SK-N-SH treated with all-trans-retinoic acid at 6 μM for 48 hours (cell line): ENCODE measurements around the gene ARSK.

ENCODE experiments used
- ATAC-seq: fragments of 200-7000 bp; cut with Tn5 transposase; 3 replicates; pipeline ENCODE4 v1.9.1; 2020; ENCODE audit warnings: mild to moderate bottlenecking, moderate library complexity
- ARNTL ChIP-seq: fragments of 450-650 bp; formaldehyde crosslinking; IDR thresholded peaks from 2 replicates; pipeline ENCODE4 v1.5.0; 2020; ENCODE audit warnings: low read depth, mild to moderate bottlenecking, moderate library complexity, borderline replicate concordance
- BACH2 ChIP-seq: fragments of 250-450 bp; sonication (Bioruptor Pico); IDR thresholded peaks from 2 replicates; pipeline ENCODE4 v1.9.0; 2021; ENCODE audit warnings: mild to moderate bottlenecking, borderline replicate concordance
- CSDC2 ChIP-seq: fragments of 250-450 bp; sonication (Bioruptor Pico); IDR thresholded peaks from 2 replicates; pipeline ENCODE4 v1.5.0; 2020; ENCODE audit warnings: mild to moderate bottlenecking, moderate library complexity
- ESRRG ChIP-seq: fragments of 250-450 bp; sonication (Bioruptor Pico); IDR thresholded peaks from 2 replicates; pipeline ENCODE4 v1.6.1; 2021; ENCODE audit warnings: mild to moderate bottlenecking
- GLIS3 ChIP-seq: fragments of 250-450 bp; sonication (Bioruptor Pico); IDR thresholded peaks from 2 replicates; pipeline ENCODE4 v1.5.0; 2020; ENCODE audit warnings: mild to moderate bottlenecking, moderate library complexity
- ISL1 ChIP-seq: fragments of 250-450 bp; sonication (Bioruptor Pico); IDR thresholded peaks from 2 replicates; pipeline ENCODE4 v2.1.2; 2022; ENCODE audit warnings: mild to moderate bottlenecking, moderate library complexity
- OSR1 ChIP-seq: fragments of 250-450 bp; sonication (Bioruptor Pico); IDR thresholded peaks from 2 replicates; pipeline ENCODE4 v1.8.0; 2022; ENCODE audit warnings: moderate library complexity, mild to moderate bottlenecking, inconsistent platforms
- PPARA ChIP-seq: fragments of 250-450 bp; sonication (Bioruptor Pico); IDR thresholded peaks from 2 replicates; pipeline ENCODE4 v1.5.0; 2020; ENCODE audit warnings: mild to moderate bottlenecking, borderline replicate concordance
- TCF4 ChIP-seq: fragments of 250-450 bp; sonication (Bioruptor Pico); IDR thresholded peaks from 2 replicates; pipeline ENCODE4 v1.8.0; 2021; ENCODE audit warnings: mild to moderate bottlenecking, moderate library complexity, borderline replicate concordance
- TOX ChIP-seq: fragments of 250-450 bp; sonication (Bioruptor Pico); IDR thresholded peaks from 2 replicates; pipeline ENCODE4 v1.8.0; 2021; ENCODE audit warnings: mild to moderate bottlenecking, moderate library complexity, borderline replicate concordance
- ZC3H10 ChIP-seq: fragments of 250-450 bp; sonication (Bioruptor Pico); IDR thresholded peaks from 2 replicates; pipeline ENCODE4 v1.5.1; 2021; ENCODE audit warnings: mild to moderate bottlenecking, moderate library complexity
- ZFP3 ChIP-seq: fragments of 250-450 bp; sonication (Bioruptor Pico); IDR thresholded peaks from 2 replicates; pipeline ENCODE4 v1.5.0; 2020; ENCODE audit warnings: mild to moderate bottlenecking, moderate library complexity
- ZNF70 ChIP-seq: fragments of 450-650 bp; formaldehyde crosslinking; IDR thresholded peaks from 2 replicates; pipeline ENCODE4 v1.5.0; 2020; ENCODE audit warnings: mild to moderate bottlenecking, moderate library complexity
- ZNF8 ChIP-seq: fragments of 450-650 bp; formaldehyde crosslinking; IDR thresholded peaks from 2 replicates; pipeline ENCODE4 v1.5.0; 2020; ENCODE audit warnings: mild to moderate bottlenecking, moderate library complexity
- TF ChIP-seq, protein P1 (sequence below): fragments of 250-450 bp; sonication (Bioruptor Pico); IDR thresholded peaks from 2 replicates; pipeline ENCODE4 v1.5.1; 2020; ENCODE audit warnings: low read depth, mild to moderate bottlenecking, moderate library complexity
- TF ChIP-seq, protein P2 (sequence below): fragments of 250-450 bp; sonication (Bioruptor Pico); IDR thresholded peaks from 2 replicates; pipeline ENCODE4 v1.5.1; 2021; ENCODE audit warnings: mild to moderate bottlenecking, moderate library complexity
- TF ChIP-seq, protein P3 (sequence below): fragments of 250-450 bp; sonication (Bioruptor Pico); IDR thresholded peaks from 2 replicates; pipeline ENCODE4 v1.8.0; 2020; ENCODE audit warnings: mild to moderate bottlenecking, moderate library complexity, borderline replicate concordance
- TF ChIP-seq, protein P4 (sequence below): fragments of 250-450 bp; sonication (Bioruptor Pico); IDR thresholded peaks from 2 replicates; pipeline ENCODE4 v1.8.0; 2021; ENCODE audit warnings: low read depth, mild to moderate bottlenecking, moderate library complexity, borderline replicate concordance

ARSK gene, protein sequence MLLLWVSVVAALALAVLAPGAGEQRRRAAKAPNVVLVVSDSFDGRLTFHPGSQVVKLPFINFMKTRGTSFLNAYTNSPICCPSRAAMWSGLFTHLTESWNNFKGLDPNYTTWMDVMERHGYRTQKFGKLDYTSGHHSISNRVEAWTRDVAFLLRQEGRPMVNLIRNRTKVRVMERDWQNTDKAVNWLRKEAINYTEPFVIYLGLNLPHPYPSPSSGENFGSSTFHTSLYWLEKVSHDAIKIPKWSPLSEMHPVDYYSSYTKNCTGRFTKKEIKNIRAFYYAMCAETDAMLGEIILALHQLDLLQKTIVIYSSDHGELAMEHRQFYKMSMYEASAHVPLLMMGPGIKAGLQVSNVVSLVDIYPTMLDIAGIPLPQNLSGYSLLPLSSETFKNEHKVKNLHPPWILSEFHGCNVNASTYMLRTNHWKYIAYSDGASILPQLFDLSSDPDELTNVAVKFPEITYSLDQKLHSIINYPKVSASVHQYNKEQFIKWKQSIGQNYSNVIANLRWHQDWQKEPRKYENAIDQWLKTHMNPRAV

DNA sequence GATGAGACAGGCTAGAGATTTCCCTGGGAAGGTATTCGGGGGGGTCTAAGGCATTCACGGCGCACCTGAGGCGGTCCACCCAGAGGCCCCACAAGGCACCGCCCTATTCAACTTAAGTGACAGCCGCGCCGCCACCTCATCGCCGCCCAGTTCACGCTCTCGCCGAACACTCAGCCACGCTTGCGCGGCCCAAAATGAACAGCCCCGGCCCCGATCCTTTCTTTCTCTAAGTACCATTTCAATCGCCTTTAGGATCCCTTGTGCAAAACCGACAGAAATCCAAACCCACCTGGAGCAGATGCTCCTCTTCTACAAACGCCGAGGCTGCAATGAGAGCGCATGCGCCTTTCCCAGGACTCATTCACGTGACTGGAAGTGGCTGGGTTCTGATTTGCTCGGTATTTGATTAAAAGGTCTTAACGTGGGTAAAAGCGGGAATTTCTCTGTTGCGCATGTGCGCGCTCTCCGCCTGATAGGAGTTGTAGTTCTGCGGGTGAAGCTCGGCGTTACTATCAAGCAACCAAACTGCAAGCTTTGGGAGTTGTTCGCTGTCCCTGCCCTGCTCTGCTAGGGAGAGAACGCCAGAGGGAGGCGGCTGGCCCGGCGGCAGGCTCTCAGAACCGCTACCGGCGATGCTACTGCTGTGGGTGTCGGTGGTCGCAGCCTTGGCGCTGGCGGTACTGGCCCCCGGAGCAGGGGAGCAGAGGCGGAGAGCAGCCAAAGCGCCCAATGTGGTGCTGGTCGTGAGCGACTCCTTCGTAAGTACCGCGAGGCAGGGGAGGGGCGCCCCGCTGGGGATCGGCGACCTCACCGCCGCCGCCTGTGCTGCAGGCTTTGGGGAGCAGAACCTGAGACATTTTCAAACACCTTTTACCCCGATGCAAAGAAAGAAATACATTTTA is at the start of gene ARSK, which contains the start of gene SKIC3:
ARSK (plus strand) TSS at position 455 of the 902 bp plus-strand sequence; CDS start at position 633, 178 bp downstream.
SKIC3 (minus strand) TSS at position 331 of the 902 bp plus-strand sequence. CDS start 7,827 bp downstream, outside the sequence.
- TF ChIP-seq ISL1 (CRISPR knock-in tag), result no peak
- TF ChIP-seq, protein P1, sequence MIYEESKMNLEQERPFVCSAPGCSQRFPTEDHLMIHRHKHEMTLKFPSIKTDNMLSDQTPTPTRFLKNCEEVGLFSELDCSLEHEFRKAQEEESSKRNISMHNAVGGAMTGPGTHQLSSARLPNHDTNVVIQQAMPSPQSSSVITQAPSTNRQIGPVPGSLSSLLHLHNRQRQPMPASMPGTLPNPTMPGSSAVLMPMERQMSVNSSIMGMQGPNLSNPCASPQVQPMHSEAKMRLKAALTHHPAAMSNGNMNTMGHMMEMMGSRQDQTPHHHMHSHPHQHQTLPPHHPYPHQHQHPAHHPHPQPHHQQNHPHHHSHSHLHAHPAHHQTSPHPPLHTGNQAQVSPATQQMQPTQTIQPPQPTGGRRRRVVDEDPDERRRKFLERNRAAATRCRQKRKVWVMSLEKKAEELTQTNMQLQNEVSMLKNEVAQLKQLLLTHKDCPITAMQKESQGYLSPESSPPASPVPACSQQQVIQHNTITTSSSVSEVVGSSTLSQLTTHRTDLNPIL (CRISPR knock-in tag), result no peak
- TF ChIP-seq ESRRG (CRISPR knock-in tag), result no peak
- no peak for TF ChIP-seq ZC3H10 (CRISPR knock-in tag)
- TF ChIP-seq, protein P2, sequence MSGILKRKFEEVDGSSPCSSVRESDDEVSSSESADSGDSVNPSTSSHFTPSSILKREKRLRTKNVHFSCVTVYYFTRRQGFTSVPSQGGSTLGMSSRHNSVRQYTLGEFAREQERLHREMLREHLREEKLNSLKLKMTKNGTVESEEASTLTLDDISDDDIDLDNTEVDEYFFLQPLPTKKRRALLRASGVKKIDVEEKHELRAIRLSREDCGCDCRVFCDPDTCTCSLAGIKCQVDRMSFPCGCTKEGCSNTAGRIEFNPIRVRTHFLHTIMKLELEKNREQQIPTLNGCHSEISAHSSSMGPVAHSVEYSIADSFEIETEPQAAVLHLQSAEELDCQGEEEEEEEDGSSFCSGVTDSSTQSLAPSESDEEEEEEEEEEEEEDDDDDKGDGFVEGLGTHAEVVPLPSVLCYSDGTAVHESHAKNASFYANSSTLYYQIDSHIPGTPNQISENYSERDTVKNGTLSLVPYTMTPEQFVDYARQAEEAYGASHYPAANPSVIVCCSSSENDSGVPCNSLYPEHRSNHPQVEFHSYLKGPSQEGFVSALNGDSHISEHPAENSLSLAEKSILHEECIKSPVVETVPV (CRISPR knock-in tag), result no peak
- TF ChIP-seq GLIS3, result no peak
- no peak for TF ChIP-seq ZFP3
- no peak for TF ChIP-seq ARNTL
- no peak for TF ChIP-seq CSDC2
- TF ChIP-seq TOX (CRISPR knock-in tag), result no peak
- peak; percentile 97 for ATAC-seq

DNA sequence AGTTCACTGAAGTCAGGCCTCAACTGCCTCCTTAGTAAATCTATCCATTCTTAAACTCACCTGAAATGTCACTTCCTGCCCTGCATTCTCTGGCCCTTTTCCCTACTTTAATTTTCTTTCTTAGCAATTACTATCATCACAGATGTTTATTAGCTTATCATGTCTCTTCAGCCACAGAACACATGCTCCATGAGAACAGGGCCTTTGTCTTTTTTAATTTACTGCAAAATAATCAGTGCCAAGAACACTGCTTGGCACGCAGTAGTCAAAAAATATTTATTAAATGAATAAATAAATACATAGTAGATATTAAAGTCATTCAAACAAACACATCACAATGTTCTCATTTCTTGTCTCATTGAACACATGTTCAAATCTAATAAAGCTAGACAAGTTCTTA is 46.4 kb upstream of the ARSK start:
- TF ChIP-seq, protein P3, sequence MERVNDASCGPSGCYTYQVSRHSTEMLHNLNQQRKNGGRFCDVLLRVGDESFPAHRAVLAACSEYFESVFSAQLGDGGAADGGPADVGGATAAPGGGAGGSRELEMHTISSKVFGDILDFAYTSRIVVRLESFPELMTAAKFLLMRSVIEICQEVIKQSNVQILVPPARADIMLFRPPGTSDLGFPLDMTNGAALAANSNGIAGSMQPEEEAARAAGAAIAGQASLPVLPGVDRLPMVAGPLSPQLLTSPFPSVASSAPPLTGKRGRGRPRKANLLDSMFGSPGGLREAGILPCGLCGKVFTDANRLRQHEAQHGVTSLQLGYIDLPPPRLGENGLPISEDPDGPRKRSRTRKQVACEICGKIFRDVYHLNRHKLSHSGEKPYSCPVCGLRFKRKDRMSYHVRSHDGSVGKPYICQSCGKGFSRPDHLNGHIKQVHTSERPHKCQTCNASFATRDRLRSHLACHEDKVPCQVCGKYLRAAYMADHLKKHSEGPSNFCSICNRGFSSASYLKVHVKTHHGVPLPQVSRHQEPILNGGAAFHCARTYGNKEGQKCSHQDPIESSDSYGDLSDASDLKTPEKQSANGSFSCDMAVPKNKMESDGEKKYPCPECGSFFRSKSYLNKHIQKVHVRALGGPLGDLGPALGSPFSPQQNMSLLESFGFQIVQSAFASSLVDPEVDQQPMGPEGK (CRISPR knock-in tag), result no peak
- TF ChIP-seq PPARA (CRISPR knock-in tag), result no peak
- ATAC-seq, result no peak

DNA sequence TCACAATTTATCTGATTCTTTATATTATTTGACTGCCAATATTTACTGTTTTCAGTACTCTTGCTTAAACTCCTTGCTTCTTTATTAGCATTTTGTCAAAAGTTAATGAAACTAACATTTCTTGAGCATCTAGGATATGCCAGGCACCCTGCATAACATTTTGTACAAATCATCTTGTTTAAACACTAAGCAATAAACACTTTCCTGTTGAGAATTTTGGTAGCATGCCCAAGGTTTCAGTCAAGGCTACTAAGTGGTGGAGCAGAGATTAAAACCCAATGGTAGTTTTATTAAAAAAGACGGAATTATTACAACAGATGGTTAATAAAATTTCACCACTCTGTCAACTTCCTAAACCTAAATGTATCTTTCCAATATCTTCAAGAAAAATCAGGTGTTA is 43.3 kb upstream of the ARSK start:
- no peak for ATAC-seq
- TF ChIP-seq, protein P3 (CRISPR knock-in tag), result no peak
- TF ChIP-seq, protein P4, sequence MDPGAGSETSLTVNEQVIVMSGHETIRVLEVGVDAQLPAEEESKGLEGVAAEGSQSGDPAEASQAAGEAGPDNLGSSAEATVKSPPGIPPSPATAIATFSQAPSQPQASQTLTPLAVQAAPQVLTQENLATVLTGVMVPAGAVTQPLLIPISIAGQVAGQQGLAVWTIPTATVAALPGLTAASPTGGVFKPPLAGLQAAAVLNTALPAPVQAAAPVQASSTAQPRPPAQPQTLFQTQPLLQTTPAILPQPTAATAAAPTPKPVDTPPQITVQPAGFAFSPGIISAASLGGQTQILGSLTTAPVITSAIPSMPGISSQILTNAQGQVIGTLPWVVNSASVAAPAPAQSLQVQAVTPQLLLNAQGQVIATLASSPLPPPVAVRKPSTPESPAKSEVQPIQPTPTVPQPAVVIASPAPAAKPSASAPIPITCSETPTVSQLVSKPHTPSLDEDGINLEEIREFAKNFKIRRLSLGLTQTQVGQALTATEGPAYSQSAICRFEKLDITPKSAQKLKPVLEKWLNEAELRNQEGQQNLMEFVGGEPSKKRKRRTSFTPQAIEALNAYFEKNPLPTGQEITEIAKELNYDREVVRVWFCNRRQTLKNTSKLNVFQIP, result no peak
- TF ChIP-seq ZFP3, result no peak
- no peak for TF ChIP-seq TOX (CRISPR knock-in tag)
- no peak for TF ChIP-seq BACH2
- TF ChIP-seq, protein P2 (CRISPR knock-in tag), result no peak
- TF ChIP-seq ESRRG (CRISPR knock-in tag), result no peak
- no peak for TF ChIP-seq TCF4 (CRISPR knock-in tag)
- no peak for TF ChIP-seq OSR1 (CRISPR knock-in tag)
- no peak for TF ChIP-seq ZNF70 (CRISPR knock-in tag)
- TF ChIP-seq ZNF8 (CRISPR knock-in tag), result no peak
- TF ChIP-seq, all 23 proteins: peak for 0
